ENCODE results near the gene STUB1.

GRCh38 chr16:711548-712320, 31.5 kb downstream of the STUB1 start:
- no peak for TF ChIP-seq POLR2AphosphoS5 (IDR thresholded peaks at IDR 0.05; ENCODE audit: insufficient read depth, low read depth, low read length)
- TF ChIP-seq MAX (IDR thresholded peaks at IDR 0.05; ENCODE audit: insufficient read depth, insufficient read length), result no peak
- TF ChIP-seq CTCF (IDR thresholded peaks at IDR 0.05; ENCODE audit: extremely low read depth in 1 of 2, insufficient read depth in 1 of 2, low read depth in 1 of 2, low read length in 2 of 2), result peak; percentile 89 to 99
- no peak for TF ChIP-seq POLR2A (IDR thresholded peaks at IDR 0.05; ENCODE audit: low read depth, low read length)

Measured in endothelial cell of umbilical vein (primary cell).